ENCODE results near the gene WNT3.
"Not testable (repeated sequence)": the region's sequence is repeated elsewhere in the genome, so short reads cannot be mapped to it uniquely, and the experiment has no call there.

The WNT3 gene

DNA sequence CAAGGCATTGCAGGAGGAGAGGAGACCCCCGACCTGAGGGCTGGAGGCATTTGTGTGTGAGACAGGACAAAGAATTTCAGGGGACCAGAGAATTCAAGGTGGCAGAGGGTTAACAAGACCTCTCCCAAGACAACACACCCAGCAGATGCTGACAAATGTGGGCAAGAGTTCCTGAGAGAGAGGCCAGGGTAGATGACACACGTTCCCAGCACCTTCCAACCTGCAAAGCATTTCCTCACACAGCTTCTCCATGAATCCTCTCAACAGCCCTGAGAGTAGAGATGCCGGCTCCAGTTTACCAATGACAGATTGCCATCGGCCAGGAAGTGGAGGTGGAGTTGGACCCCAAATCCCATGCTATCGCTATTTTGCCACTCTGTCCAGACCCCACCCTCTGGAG lies 25.0 kb downstream of the WNT3 start:
- DNase-seq (ENCODE audit: low spot score) = no peak
- TF ChIP-seq, protein P1, sequence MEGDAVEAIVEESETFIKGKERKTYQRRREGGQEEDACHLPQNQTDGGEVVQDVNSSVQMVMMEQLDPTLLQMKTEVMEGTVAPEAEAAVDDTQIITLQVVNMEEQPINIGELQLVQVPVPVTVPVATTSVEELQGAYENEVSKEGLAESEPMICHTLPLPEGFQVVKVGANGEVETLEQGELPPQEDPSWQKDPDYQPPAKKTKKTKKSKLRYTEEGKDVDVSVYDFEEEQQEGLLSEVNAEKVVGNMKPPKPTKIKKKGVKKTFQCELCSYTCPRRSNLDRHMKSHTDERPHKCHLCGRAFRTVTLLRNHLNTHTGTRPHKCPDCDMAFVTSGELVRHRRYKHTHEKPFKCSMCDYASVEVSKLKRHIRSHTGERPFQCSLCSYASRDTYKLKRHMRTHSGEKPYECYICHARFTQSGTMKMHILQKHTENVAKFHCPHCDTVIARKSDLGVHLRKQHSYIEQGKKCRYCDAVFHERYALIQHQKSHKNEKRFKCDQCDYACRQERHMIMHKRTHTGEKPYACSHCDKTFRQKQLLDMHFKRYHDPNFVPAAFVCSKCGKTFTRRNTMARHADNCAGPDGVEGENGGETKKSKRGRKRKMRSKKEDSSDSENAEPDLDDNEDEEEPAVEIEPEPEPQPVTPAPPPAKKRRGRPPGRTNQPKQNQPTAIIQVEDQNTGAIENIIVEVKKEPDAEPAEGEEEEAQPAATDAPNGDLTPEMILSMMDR (IDR thresholded peaks at IDR 0.05) = no peak
- Histone ChIP-seq H3K27ac (no peak overlapping the region), H3K4me3 (no peak overlapping the region)

DNA sequence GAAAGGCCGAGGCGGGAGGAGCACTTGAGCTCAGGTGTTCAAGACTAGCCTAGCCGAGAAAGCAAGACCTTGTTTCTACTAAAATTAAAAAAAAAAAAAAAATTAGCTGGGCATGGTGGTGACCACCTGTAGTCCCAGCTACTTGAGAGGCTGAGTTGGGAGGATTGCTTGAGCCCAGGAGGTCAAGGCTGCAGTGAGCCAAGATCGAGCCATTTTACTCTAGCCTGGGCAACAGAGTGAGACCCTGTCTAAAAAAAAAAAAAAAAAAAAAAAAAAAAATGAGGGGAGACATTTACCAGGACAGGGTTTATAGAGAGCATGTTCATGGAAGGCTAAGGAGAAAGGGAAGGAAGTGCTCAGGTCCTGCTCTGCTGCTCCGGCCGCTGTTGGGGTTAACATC lies 25.5 kb downstream of the WNT3 start:
- not testable (repeated sequence) for DNase-seq (ENCODE audit: low spot score)

DNA sequence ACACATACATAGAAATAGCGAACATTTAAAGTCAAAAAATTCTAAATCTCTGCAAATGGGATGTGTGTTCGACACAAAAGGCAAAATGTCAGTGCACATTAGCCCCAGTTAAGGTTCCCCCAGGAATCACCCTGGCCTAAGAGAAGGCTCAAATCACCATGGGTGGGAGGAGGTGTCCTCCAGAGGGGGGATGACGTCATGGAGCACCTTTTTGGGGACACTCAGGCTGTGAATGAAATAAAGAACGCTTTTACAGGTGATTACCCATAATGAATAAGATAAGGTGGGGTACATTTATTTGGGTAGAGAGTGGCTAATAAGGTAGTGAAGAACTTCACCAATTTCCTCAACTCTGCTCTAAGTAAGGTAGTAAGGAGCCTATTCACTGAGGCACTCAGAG lies 26.4 kb downstream of the WNT3 start:
- TF ChIP-seq, protein P1 (IDR thresholded peaks at IDR 0.05) = no peak
- DNase-seq (ENCODE audit: low spot score) = no peak
- no peak overlapping the region for H3K4me3 ChIP-seq
- H3K27ac ChIP-seq = no peak overlapping the region

More for the DNA sequence above, 25.5 kb downstream of the WNT3 start:
- not testable (repeated sequence) for H3K27ac ChIP-seq, H3K4me3 ChIP-seq

DNA sequence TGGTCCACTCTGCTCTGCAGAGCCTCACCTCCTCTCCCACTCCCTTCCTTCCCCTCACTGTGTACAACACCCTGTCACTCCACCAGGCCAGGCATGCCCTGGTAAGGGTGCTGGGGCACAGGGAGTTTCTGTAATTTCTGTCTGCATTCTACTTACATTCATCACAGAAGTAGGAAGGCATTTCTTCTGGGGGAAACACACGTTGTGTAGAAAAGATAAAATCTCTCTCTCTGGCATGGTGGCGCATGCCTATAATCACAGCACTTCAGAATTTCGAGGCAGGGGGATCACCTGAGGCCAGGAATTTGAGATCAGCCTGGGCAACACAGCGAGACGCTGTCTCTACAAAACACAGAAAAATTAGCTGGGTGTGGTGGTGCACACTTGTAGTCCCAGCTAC lies 27.0 kb downstream of the WNT3 start:
- Histone ChIP-seq H3K4me3 (no peak overlapping the region), H3K27ac (no peak overlapping the region)
- TF ChIP-seq, protein P1 (IDR thresholded peaks at IDR 0.05) = no peak
- no peak for DNase-seq (ENCODE audit: low spot score)

DNA sequence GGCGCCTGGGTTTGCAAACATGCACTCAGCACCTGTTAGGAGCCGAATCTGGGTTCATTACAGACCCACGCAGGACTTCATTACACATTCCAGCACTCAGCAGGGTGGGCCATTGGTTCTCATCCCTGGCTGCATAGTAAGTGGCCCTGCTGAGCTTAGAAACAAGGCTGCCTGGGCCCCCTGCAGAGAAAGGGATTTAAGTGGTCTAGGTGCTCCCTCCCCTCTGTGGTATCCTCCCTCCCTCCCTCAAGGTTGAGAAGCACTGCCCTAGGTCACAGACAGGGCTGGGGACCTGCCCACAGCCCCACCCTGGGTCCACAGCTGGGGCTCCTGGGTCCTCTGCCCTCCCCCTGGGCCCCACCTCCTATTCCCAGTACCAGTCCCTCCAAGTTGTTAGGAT lies 28.3 kb downstream of the WNT3 start:
- Histone ChIP-seq H3K27ac (no peak overlapping the region), H3K4me3 (no peak overlapping the region)
- TF ChIP-seq, protein P1 (IDR thresholded peaks at IDR 0.05) = no peak
- DNase-seq (ENCODE audit: low spot score) = no peak

DNA sequence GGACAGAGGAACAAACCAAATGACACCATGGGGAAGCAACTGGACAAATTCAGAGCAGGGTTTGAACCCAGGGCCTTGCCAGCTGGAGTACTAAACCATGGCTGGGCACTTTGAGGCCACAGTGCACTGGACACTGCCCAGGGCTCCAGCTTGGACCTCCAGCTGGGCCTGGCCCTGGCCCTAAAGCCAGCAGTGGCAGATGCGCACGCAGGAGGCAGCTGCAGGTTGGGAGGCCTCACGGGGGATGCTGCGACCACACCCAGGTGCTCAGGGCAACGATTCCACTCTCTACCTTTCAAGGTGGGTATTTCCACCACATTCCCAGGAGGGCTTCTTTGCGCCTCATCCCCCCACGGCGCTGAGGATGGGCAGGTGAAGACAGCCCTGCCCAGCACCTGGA lies 28.9 kb downstream of the WNT3 start:
- H3K27ac ChIP-seq = no peak overlapping the region
- H3K4me3 ChIP-seq = no peak overlapping the region
- TF ChIP-seq, protein P1 (IDR thresholded peaks at IDR 0.05) = no peak
- DNase-seq (ENCODE audit: low spot score) = no peak

DNA sequence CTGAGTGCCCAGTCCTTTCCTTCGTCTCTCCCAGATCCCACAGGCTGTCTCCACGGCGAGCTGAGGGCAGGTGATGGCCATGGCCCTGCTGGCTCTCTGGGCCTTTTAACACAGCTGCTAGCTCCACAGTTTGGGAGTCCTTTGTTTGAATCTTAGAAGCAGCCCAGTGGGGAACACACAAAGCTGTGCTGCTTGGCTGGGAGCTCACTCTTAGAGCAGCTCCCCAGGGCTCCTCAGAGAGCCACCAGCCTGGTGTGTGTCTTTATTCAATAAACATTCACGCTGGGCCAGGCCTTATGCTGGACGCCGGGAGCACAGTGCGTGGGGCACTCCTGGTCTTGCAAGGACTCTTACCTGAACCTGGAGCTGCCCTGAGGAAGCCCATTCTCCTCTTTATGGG lies 29.7 kb downstream of the WNT3 start:
- no peak for DNase-seq (ENCODE audit: low spot score)
- TF ChIP-seq, protein P1 (IDR thresholded peaks at IDR 0.05) = no peak
- Histone ChIP-seq H3K27ac (no peak overlapping the region), H3K4me3 (no peak overlapping the region)

DNA sequence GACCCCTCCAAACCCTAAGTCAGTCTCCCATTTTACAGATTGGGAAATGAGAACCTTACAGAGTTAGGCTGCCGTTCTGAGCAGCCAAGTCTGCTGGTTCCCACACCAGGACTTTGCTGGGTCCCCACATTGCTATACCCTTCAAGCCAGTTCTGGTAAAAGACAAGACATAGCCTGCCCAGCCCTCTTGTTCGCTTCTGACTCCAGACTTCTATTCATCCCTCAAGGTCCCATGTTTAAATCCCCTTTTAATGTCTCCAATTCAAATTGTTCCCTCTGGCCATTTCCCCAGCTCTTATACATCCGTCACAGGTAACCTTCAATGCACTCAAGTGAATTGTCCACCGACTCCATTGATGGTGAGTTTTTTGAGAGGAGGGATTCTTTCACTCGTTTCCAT lies 30.2 kb downstream of the WNT3 start:
- H3K27ac ChIP-seq = no peak overlapping the region
- TF ChIP-seq, protein P1 (IDR thresholded peaks at IDR 0.05) = no peak
- H3K4me3 ChIP-seq = no peak overlapping the region
- no peak for DNase-seq (ENCODE audit: low spot score)
